Globus pallidus (tissue), 1 donor: ENCODE data around the gene MPHOSPH10.
"Not testable (repeated sequence)": the region's sequence is repeated elsewhere in the genome, so short reads cannot be mapped to it uniquely, and the experiment has no call there.

Experiments used
- DNase-seq: peaks from one replicate; pipeline ENCODE4 v3.0.0-alpha.2; 2015; ENCODE audit warnings: low spot score

MPHOSPH10 gene

GRCh38 chr2:71178836-71179235, 48.4 kb downstream of the MPHOSPH10 start:
- DNase-seq: not testable (repeated sequence)

GRCh38 chr2:71181316-71181715, 50.9 kb downstream of the MPHOSPH10 start:
- DNase-seq: no peak

- DNase-seq: not testable (repeated sequence)
Measured at GRCh38 chr2:71183306-71184115, 53.1 kb downstream of the MPHOSPH10 start.

- DNase-seq: no peak
Measured at GRCh38 chr2:71186973-71187372, 56.5 kb downstream of the MPHOSPH10 start.

- no peak for DNase-seq
Measured at GRCh38 chr2:71187589-71187988, 57.2 kb downstream of the MPHOSPH10 start.

- peak; percentile 23 for DNase-seq
Measured at GRCh38 chr2:71190656-71191569, 60.5 kb downstream of the MPHOSPH10 start.

GRCh38 chr2:71191570-71191943, 61.1 kb downstream of the MPHOSPH10 start:
- no peak for DNase-seq
